Natural killer cell (primary cell): Measurements from ENCODE around the gene LRP1B. TPM values are rescaled to one million over a fixed set of nuclear protein-coding genes. Genes with fewer than 3 reads are reported as not detected.

Experiments
- ATAC-seq, 3 donors: fragments of 150-1000 bp in 2 of 3; fragments of 200-7000 bp in 1 of 3; cut with Tn5 transposase; 1 replicate in 1 of 3; 2 replicates in 2 of 3; pipeline ENCODE4 v1.10.0; 2021; ENCODE audit warnings: mild to moderate bottlenecking in 2 of 3, moderate library complexity in 2 of 3
- DNase-seq, 2 donors: peaks; one replicate each; pipeline versions ENCODE4 v3.0.0 to v3.0.0-alpha.2; 2013 to 2021; ENCODE audit warnings: mixed read lengths in 1 of 2
- H3K27ac ChIP-seq: one replicate; pipeline ENCODE4 v1.5.1; 2013; ENCODE audit warnings: mild to moderate bottlenecking, low read length
- H3K27me3 ChIP-seq: one replicate; pipeline ENCODE4 v1.6.1; 2013; ENCODE audit warnings: low read length; ENCODE audit not compliant: control insufficient read depth, insufficient read depth
- H3K36me3 ChIP-seq: one replicate; pipeline ENCODE4 v1.6.1; 2013; ENCODE audit warnings: low read length; ENCODE audit not compliant: control insufficient read depth, insufficient read depth
- H3K4me1 ChIP-seq: one replicate; pipeline ENCODE4 v1.6.1; 2013; ENCODE audit warnings: low read length; ENCODE audit not compliant: control insufficient read depth, insufficient read depth
- H3K4me3 ChIP-seq: one replicate; pipeline ENCODE4 v1.5.1; 2013; ENCODE audit warnings: low read length
- H3K9me3 ChIP-seq: one replicate; pipeline ENCODE4 v1.6.1; 2013; ENCODE audit warnings: low read length; ENCODE audit not compliant: control insufficient read depth, insufficient read depth
- H3K27ac Mint-ChIP-seq, 2 donors: one replicate each; pipeline ENCODE4 v1.8.0; 2022; ENCODE audit warnings: mild to moderate bottlenecking in 2 of 2, mixed read lengths in 2 of 2, moderate library complexity in 1 of 2
- H3K27me3 Mint-ChIP-seq, 2 donors: one replicate each; pipeline ENCODE4 v1.8.0; 2022; ENCODE audit warnings: low read depth in 2 of 2, mixed read lengths in 2 of 2
- H3K36me3 Mint-ChIP-seq: one replicate; pipeline ENCODE4 v1.8.0; 2022; ENCODE audit warnings: mixed read lengths
- H3K4me1 Mint-ChIP-seq, 2 donors: one replicate each; pipeline ENCODE4 v1.8.0; 2022; ENCODE audit warnings: mixed read lengths in 2 of 2
- H3K4me3 Mint-ChIP-seq: one replicate; pipeline ENCODE4 v1.8.0; 2022; ENCODE audit warnings: mild to moderate bottlenecking, moderate library complexity, mixed read lengths
- H3K9me3 Mint-ChIP-seq, 2 donors: one replicate each; pipeline ENCODE4 v1.8.0; 2022; ENCODE audit warnings: mixed read lengths in 2 of 2
- WGBS: methylation state at CpG from one replicate; pipeline ENCODE4 v1.1.7; 2013; ENCODE audit warnings: missing lambda C conversion rate; ENCODE audit not compliant: insufficient coverage; 5-methylcytosine and 5-hydroxymethylcytosine counted together
- intact Hi-C: fragments of 100-400 bp; cut with micrococcal nuclease; formaldehyde crosslinking; loops from one replicate; pipeline ENCODE4 v1.14.2; 2022
- total RNA-seq, 4 donors: library from RNA; stranded (reverse); fragments of 120-200 nt in 1 of 4; gene quantifications; one replicate each; pipeline versions ENCODE4 v1.2.3 to v1.2.4, GENCODE V29; 2013 to 2022
- TF ChIP-seq, protein P1 (sequence below): fragments of 200-600 bp; IDR thresholded peaks from one replicate; pipeline ENCODE4 v1.8.0; 2022; ENCODE audit warnings: antibody characterized with exemption

LRP1B gene
- total RNA-seq, 3 donors from 2014 or later (not counting 1 experiment from before 2014, with no cell fraction given) = 0.05 TPM; not detected in 2

DNA sequence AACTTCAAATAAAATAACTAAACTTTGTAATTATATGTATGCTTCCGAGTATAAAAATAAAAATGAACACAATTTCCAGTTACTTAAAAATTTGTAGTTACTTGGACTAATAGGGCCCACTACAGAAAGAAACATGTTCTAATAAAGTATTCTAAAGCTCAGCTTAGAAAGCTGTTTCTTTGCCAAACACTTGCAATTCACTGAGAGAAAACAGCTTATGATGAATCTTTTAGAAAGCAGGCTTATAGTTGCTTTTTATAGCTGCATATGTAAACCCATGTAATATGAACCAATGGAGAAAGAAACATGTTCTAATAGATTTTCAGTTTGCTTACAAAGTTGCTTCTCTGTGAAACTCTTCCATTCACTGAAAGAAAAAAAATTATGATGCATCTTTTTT, 766.0 kb downstream of the LRP1B start:
- no peaks in the 10 kb centered on the region for H3K27me3 Mint-ChIP-seq
- Histone ChIP-seq H3K27me3 (no peaks in the 10 kb centered on the region), H3K27ac (no peak overlapping the region), H3K4me1 (no peaks in the 10 kb centered on the region), H3K4me3 (no peak overlapping the region), H3K9me3 (no peaks in the 10 kb centered on the region), H3K36me3 (no peaks in the 10 kb centered on the region)
- no peaks in the 10 kb centered on the region for H3K4me1 Mint-ChIP-seq
- ATAC-seq = no peak
- WGBS = no CpG with 5 or more reads among the region's 1 CpG
- TF ChIP-seq, protein P1, sequence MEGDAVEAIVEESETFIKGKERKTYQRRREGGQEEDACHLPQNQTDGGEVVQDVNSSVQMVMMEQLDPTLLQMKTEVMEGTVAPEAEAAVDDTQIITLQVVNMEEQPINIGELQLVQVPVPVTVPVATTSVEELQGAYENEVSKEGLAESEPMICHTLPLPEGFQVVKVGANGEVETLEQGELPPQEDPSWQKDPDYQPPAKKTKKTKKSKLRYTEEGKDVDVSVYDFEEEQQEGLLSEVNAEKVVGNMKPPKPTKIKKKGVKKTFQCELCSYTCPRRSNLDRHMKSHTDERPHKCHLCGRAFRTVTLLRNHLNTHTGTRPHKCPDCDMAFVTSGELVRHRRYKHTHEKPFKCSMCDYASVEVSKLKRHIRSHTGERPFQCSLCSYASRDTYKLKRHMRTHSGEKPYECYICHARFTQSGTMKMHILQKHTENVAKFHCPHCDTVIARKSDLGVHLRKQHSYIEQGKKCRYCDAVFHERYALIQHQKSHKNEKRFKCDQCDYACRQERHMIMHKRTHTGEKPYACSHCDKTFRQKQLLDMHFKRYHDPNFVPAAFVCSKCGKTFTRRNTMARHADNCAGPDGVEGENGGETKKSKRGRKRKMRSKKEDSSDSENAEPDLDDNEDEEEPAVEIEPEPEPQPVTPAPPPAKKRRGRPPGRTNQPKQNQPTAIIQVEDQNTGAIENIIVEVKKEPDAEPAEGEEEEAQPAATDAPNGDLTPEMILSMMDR = no peak
- no peaks in the 10 kb centered on the region for H3K36me3 Mint-ChIP-seq
- no peak for DNase-seq
- H3K9me3 Mint-ChIP-seq = peaks cover 4 to 7% of the 10 kb centered on the region in 2 donors
- intact Hi-C loops = no loop called here
- H3K27ac Mint-ChIP-seq = no peak overlapping the region
- H3K4me3 Mint-ChIP-seq = no peak overlapping the region

DNA sequence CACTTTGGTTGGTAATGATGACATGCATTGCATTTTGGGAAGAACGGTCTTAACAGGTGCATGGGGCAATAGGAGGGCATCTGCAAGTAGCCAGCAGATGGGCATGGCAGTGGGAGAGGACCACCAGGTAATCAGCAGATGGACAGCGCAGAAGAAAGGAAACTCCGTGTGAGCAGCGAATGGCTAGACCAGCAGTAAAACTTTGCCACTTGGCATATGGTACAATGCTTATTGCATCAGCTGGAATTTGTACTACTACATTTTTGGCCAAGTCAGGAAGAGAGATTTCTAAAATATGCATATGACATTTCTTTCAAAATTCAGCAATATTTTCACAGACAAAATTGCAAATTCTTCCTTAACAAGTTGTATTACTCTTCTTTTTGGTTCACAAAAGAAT, 768.5 kb downstream of the LRP1B start:
- DNase-seq (no peak), ATAC-seq (no peak)
- H3K9me3 ChIP-seq = no peaks in the 10 kb centered on the region
- H3K4me3 ChIP-seq = no peak overlapping the region
- H3K36me3 Mint-ChIP-seq = no peaks in the 10 kb centered on the region
- H3K27ac ChIP-seq = no peak overlapping the region
- peaks cover 7 to 13% of the 10 kb centered on the region in 2 donors for H3K9me3 Mint-ChIP-seq
- 81% methylated on average over 4 of the region's 4 CpGs for WGBS
- intact Hi-C loops = no loop called here
- no peaks in the 10 kb centered on the region for H3K27me3 Mint-ChIP-seq
- no peaks in the 10 kb centered on the region for H3K4me1 Mint-ChIP-seq
- no peaks in the 10 kb centered on the region for H3K36me3 ChIP-seq
- H3K4me1 ChIP-seq = no peaks in the 10 kb centered on the region
- TF ChIP-seq, protein P1 = no peak
- no peak overlapping the region for H3K27ac Mint-ChIP-seq
- no peaks in the 10 kb centered on the region for H3K27me3 ChIP-seq
- H3K4me3 Mint-ChIP-seq = no peak overlapping the region

DNA sequence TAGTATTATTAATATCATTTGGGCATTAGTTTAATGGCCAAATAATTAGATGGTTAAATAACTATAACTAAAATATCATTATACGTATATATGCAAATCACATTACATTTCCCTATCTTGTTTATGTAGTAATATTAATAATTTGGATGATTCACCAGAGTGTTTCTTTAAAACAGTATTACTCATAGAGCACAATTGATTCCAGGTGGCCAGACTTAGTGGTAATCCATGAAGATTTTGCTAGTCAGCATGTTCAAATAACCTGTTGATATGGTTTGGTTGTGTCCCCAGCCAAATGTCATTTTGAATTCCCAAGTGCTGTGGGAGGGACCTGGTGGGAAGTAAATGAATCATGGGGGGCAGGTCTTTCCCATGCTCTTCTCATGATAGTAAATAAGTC, 782.3 kb downstream of the LRP1B start:
- DNase-seq (no peak), ATAC-seq (no peak)
- WGBS = no CpG with 5 or more reads among the region's 1 CpG
- Mint-ChIP-seq H3K4me3 (no peak overlapping the region), H3K36me3 (no peaks in the 10 kb centered on the region), H3K9me3 (peaks cover 16 to 23% of the 10 kb centered on the region in 2 donors), H3K27me3 (no peaks in the 10 kb centered on the region), H3K4me1 (no peaks in the 10 kb centered on the region), H3K27ac (no peak overlapping the region)
- Histone ChIP-seq H3K4me1 (no peaks in the 10 kb centered on the region), H3K27ac (no peak overlapping the region), H3K4me3 (no peak overlapping the region), H3K9me3 (no peaks in the 10 kb centered on the region), H3K27me3 (no peaks in the 10 kb centered on the region), H3K36me3 (no peaks in the 10 kb centered on the region)
- intact Hi-C loops = no loop called here
- TF ChIP-seq, protein P1 = no peak

DNA sequence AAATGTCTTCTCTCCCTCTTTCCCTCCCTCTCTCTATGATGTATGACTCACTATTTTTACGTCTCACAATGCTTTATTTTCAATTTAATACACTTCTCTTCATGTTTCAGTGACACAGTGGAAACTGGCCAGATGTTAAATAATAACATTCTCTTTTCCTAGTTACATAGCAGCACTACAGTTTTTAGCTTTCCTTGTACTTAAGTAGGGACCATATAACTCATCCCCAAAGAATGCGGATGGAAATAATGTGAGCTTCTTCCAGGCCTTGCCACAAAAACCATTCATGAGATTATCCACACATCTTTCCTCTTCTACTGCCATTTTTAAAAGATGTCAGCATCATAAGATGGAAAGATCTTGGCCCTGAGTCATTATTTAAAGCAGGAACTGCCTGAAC, 789.4 kb downstream of the LRP1B start:
- Histone ChIP-seq H3K36me3 (no peaks in the 10 kb centered on the region), H3K27ac (no peak overlapping the region), H3K27me3 (no peaks in the 10 kb centered on the region), H3K4me1 (no peaks in the 10 kb centered on the region), H3K9me3 (no peaks in the 10 kb centered on the region), H3K4me3 (no peak overlapping the region)
- intact Hi-C loops = no loop called here
- 91% methylated on average over 2 of the region's 2 CpGs for WGBS
- no peak overlapping the region for H3K4me3 Mint-ChIP-seq
- H3K27me3 Mint-ChIP-seq = no peaks in the 10 kb centered on the region
- H3K27ac Mint-ChIP-seq = no peak overlapping the region
- DNase-seq = no peak
- H3K9me3 Mint-ChIP-seq = peaks cover 22 to 27% of the 10 kb centered on the region in 2 donors
- TF ChIP-seq, protein P1 = no peak
- no peaks in the 10 kb centered on the region for H3K4me1 Mint-ChIP-seq
- no peak for ATAC-seq
- no peaks in the 10 kb centered on the region for H3K36me3 Mint-ChIP-seq
